ENCODE results near the gene OGFR.

- TF ChIP-seq ATF3 (IDR thresholded peaks at IDR 0.05) (no peak), CTCF (IDR thresholded peaks at IDR 0.05 in 2 of 3, conservative IDR thresholded peaks at IDR 0.05 in 1 of 3; ENCODE audit: borderline replicate concordance in 1 of 3, insufficient read depth in 1 of 3, low read depth in 2 of 3, low read length in 2 of 3) (no peak), SRF (IDR thresholded peaks at IDR 0.05; ENCODE audit: low read depth) (no peak), POLR2A (IDR thresholded peaks at IDR 0.05; ENCODE audit: borderline replicate concordance, extremely low read depth, insufficient read depth, insufficient read length) (no peak), RAD21 (IDR thresholded peaks at IDR 0.05; ENCODE audit: low read depth) (no peak), POLR2AphosphoS5 (IDR thresholded peaks at IDR 0.05; ENCODE audit: low read depth, low read length) (peak; percentile 29), ZBTB33 (IDR thresholded peaks at IDR 0.05; ENCODE audit: extremely low read depth, insufficient replicate concordance, low read length) (no peak), YY1 (IDR thresholded peaks at IDR 0.05; ENCODE audit: extremely low read depth, insufficient replicate concordance, low read depth, low read length) (no peak), SP1 (IDR thresholded peaks at IDR 0.05; ENCODE audit: low read depth) (no peak), MAX (IDR thresholded peaks at IDR 0.05) (no peak), TCF7L2 (IDR thresholded peaks at IDR 0.05; ENCODE audit: borderline replicate concordance, extremely low read depth, insufficient read depth, insufficient read length) (no peak)
These were observed 10.7 kb downstream of the OGFR start for GRCh38 chr20:62815066-62815991.

Measured in HCT116 (cell line).